Stimulated activated CD4-positive, alpha-beta T cell treated with anti-CD3 and anti-CD28 coated beads, TNF-alpha, amount 100 ng/mL, for 1 hour (primary cell): ENCODE results near the gene CMIP.
A peak's percentile ranks its signal among the peaks of the same experiment; 100 is the strongest.
"Not testable (repeated sequence)": the region's sequence is repeated elsewhere in the genome, so short reads cannot be mapped to it uniquely, and the experiment has no call there.

Source experiments
- DNase-seq, 3 donors: peaks; one replicate each; pipeline ENCODE4 v3.0.0-alpha.2; 2020; ENCODE audit warnings: low read depth in 3 of 3, low spot score in 1 of 3

Gene CMIP

DNA sequence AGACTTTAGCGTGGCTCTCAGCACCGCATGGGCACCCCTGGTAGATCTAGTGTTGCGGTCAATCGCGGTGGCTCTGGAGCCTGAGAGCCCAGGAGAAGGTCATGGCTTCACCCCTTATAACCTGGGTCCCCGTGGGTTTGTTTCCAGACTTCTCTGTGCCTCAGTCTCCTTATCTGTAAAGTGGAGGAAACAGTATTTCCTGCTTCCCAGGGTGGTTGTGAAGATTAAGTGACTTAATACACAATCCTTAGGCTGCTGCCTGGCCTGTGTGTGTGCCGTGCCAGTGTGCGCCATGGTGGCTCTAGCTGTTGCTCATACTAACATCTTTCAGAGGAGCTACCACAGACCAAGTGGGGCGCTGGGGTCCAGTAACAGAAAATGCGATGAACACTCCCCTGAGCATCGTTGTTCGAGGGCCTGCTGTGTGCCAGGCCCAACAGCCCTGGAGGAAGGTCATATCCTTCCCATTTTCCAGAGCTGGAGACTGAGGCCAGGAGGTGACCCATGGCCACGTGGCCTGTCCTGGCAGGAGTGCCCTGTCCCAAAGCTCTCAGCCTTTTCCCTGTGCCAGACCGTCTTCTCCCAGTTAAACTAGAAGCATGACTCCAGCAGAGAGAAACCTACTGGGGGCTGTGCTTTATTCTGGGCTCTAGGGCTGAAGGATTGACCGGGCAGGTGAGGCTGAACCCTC, 70.1 kb downstream of the CMIP start:
- no peak for DNase-seq

DNA sequence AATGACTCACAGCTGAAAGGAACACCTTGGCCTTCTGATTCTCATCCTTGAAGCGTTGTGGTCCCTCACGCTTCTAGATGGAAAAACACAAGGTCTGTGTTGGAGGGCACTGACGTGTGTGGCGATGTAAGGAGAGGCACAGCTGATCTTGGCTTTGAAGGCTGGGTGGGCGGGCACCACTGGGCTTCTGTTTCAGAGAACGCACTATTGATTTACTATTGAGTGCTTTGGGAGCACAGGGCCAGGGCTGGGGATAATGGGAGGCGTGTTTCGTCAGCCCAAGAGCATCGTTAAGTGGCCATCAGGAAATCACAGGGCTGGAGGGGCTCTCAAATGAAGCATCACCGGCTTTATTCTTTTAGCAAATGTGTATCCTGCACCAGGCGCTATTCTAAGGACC, 70.7 kb downstream of the CMIP start:
- DNase-seq = no peak

DNA sequence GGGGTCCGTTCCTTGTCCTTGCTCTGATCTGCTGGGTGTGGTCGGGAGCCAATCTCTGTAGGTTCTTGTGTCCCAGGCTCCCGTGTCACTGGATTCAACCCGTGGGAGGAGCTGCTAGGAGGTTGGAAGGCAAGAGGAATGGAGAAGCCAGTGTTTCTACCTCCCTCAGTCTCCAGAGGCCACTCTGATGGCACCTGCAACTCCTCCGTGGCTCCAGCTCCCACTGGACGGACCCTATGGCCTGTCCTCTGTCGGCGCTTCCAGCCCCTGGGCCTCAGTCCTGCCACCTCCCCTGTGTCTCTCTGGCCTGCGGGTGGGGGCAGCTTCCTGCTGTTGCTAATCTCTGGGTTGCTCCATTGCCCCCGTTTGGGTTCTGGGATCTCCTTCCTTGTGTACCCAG, 71.1 kb downstream of the CMIP start:
- no peak for DNase-seq

DNA sequence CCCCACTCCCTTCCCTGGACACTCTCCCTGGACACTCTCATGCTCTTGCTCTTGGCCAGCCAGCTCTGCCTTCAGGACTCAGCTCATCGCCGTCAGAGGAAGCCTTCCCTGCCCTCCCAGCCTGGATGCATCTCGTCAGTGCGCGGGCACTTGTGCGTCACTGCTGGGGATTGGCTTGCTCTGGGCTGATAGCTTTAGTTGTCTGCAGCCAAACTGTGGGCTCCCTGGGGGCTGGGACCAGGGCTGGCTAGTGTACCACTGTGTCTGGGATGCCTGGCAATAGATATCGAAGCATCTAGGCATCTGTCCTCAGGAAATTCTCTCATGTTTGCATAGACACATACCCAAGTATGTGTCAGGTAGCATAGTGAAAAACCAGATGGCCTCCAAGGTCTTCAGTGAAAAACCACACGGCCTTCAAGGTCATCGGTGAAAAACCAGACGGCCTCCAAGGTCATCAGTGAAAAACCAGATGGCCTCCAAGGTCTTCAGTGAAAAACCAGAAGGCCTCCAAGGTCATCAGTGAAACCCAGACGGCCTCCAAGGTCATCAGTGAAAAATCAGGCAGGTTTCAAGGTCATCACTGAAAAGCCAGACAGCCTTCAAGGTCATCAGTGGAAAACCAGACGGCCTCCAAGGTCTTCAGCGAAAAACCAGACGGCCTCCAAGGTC, 72.0 kb downstream of the CMIP start:
- no peak for DNase-seq

DNA sequence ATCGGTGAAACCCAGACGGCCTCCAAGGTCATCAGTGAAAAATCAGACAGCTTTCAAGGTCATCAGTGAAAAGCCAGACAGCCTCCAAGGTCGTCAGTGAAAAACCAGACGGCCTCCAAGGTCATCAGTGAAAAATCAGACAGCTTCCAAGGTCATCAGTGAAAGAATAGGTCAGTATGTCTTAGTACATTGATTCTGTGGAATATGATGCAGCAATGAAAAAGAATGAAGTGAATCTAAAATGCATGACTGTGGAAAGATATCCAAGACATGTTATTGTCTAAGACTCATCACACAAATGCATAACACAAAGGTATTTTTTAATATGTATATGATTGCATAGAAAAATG, 72.5 kb downstream of the CMIP start:
- DNase-seq = no peak

DNA sequence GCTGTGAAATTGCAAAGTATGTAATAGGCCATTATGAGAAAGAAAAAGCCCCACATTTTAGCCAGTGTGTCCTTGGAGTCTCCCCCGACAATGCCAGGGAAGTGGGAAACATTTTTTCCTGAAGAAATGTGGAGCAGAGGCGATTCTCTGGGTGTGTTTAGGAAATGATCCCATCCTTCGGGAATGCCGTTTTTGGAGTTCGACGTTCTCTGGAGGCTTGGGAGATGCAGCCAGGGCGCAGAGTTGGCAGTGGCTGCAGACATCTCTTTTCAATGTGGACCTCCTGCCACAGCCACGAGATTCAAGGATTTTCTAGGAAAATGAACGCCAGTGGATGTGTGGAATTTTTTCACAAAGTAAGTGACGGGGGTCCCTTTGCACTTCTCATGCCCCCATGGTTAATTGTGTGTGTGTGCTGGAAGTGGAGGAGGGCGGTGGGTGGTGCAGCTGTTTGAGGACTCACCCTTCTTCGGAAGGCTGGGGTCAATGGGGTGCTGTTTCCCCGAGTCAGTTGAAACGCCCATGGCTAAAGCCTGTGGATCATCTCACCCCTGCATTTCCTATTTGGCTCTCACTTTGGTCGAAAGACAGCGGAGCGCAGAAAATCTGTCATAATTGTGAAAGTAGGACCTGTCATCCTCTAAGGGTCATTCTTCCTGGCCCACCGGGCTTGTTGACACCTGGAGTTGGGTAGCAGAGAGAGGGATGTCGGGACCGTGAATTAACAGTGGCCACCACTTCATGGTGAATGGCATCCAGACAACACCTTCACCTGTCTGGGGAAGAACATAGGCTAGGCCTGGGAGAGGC, 73.2 kb downstream of the CMIP start:
- DNase-seq = no peak

DNA sequence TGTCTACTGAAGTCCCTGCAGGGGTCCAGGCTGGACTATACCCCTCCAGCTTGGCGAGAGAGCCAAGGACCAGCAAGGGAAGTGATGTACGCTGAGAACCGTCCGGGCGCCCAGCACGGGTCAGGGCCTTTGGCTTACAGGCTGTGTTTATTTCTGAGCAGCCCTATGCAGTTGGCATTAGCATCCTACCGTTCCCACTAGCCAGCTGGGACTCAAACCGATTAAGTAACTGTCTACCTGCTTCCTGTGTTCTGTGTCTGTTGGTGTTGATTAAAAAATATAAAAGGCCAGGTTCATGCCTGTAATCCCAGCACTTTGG, 73.8 kb downstream of the CMIP start:
- no peak for DNase-seq

DNA sequence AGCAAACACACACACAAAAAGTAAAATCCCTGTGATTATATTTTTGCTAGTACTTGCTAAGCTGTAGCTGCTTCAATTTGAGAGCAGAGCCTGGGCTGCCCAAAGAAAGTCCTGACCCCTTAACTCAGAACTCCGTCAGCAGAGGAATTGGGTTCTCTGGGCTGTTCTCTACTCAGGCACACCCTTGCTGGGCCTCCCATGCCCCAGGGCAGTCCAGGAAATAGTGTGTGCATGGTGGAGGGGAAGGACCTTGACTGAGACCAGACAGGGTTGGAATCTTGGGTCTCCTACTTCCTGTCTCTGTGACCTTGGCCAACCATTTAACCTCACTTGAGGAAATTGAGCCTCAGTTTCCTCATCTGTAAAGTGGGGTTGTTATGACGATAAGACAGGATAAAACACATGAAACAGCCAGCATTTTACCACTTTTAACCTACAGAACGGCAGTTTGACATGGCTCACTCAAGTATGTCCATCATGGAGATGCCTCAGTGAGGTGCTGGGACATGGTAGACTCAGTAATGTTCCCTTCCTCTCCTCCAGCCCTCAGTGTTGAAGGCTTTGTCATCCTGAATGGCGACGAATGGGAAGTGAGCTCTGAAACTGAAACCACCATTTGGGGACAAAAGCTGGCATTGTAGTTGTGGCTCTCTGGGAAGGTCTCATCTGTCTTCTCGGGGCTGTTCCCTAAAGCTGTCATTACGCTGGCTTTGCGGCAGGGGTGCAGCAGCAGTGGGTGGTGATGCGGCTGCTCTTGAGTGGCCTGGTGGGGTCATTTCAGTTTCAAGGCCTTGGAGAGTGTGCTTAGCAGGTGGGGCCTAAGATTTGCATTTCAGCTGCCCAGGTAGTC, 74.9 kb downstream of the CMIP start:
- DNase-seq = no peak

DNA sequence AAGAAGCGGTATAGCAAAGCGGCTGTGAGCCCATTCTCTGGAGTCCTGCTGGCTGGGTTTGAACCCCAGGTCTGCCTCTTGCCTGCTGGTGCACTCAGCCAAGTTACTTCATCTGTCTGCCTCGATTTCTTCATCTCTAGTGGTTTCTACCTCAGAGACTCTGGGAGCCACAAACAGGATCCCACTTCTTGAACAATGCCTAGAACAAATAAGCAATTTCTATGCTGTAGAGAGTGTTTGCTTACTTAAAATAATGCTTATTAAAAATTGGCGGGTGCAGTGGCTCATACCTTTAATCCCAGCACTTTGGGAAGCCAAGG, 75.5 kb downstream of the CMIP start:
- DNase-seq = no peak

DNA sequence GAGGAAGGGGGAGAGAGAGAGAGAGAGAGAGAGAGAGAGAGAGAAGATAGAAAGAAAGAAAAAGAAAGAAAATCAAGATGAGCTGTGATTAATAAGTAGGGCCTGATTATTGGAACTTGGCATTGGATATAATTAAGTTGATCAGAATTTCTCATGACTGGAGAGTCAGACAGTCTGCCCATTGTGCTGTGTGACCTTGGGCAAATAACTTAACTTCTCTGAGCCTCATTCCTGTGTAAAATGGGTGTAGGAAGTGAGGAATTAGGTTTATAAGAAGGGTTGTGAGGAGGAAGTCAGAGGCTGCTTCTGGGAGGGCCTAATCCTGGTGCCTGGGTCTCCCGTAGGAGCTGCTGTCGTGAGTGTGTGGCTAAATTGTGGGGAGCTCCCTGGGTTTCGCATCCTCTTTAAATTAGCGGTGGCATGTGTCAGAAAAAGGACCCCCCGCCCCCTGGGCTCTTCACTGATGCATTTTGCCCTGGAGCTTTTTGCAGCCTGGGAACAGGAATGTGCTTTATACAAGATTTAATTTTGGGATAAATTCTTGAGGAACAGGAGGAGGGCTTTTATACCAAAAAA, 76.0 kb downstream of the CMIP start:
- no peak for DNase-seq

DNA sequence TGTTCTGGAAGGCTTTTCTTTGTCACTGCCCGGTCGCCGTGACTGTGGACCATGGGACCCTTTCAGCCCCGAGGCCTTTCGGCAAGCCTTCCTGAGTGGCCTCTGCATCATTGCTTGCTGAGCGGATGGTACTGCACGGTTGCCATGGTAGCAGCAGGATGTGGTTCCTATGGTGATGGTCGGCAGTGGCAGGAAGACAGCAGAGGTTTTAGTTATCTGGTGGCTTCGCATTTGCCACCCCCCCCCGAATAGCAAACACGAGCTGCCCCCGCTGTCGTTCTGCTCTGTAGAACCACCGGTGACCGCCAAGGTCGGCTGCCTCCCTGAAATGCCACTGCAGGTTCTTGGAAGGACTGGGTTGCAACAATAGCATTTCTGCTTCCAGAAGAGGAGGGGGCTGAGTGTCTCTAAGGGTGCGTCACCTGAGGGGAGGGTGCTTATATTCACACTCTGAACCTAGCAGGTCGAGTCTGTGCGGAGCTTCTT, 76.6 kb downstream of the CMIP start:
- peak in 2 of 3 donors; percentile 30 to 63 for DNase-seq

DNA sequence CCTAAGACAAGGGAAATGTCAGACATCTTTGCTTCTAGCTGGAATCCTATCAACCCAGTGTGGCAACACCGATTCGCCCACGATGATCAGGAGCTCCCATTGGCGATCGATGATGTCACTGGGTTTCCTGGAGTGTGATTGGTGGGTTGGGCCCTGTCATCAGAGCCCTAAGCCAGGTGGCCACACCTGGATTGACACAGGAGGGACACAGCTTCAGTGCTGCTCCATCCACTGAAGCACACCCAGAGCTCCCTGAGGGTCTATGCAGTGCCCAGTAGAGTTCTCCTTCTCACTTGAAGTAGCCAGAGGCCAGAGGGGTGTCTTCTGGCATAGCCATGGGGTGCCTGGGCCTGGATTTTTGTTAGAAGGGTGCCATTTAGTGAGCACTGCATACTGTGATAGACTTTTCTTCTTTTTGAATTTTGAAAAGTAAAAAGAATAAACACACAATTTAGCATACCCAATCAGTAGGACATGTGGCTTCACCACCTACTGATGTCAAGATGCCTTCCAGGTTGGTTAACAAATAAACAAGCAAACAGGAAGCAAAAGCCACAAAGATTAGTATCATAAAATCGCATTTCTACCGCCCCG, 77.6 kb downstream of the CMIP start:
- no peak for DNase-seq

DNA sequence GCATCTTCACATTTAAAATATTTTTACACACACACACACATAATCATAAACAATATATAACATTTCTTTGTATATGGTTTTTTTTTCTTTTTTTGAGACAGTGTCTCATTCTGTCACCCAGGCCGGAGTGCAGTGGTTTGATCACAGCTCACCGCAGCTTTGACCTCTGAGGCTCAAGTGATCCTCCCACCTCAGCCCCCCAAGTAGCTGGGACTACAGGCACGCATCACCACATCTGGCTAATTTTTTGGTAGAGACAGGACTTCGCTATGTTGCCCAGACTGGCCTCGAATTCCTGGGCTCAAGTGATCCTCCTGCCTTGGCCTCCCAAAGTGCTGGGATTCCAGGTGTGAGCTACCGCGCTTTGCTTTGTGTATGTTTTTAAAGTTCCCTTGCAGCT, 78.2 kb downstream of the CMIP start:
- DNase-seq = not testable (repeated sequence)

DNA sequence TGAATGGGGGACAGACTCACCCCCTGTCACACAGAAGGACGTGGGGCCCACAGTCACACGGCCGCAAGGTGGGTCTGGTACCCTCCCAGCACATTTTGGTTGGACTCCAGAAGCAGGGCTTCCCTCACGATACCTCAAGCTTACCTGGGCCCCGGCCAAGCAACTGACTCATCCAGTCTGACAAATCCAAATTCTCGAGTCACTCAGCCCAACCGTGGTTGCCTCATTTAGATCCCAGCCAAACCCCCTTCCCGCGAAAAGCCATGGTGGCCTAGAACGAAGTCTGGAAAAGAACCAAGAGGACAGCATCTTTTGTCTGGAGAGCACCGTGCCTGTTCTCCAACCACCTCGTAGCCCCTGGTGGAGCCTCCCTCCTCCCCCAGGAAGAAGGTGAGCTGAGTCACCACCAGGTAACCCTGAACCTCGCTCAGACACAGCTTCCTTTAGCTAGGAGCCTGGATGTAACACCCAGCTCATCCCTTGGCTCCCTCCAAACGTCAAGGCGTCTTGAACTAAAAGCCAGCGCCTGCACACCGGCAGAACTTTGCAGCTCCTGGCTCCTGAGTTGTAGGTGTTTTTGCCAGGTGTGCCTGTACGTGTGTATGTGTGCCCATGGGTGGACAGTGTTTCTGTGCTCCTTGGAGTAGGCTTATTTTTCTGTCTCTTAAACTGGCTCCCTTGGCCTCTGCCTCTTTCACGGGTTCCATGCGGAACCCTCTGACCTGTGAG, 78.9 kb downstream of the CMIP start:
- DNase-seq = no peak

DNA sequence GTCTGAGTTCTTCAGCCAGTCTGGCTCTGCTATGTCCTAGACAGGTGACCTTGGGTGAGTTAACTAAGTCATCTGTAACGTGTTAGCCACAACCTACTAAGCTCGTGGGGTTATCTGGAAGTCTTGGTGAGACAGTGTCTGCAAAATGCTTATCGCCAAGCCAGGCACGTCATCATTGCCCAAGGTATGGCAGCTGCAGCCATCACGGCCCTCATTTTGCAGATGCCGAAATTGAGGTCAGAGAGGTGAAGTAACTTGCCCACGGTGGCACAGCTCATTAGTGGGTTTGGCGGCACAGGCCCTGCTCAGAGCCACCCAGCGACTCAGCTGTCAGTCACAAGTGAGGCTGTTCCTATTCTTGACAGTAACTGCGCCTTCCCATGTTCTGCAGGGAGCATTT, 79.8 kb downstream of the CMIP start:
- DNase-seq = no peak

DNA sequence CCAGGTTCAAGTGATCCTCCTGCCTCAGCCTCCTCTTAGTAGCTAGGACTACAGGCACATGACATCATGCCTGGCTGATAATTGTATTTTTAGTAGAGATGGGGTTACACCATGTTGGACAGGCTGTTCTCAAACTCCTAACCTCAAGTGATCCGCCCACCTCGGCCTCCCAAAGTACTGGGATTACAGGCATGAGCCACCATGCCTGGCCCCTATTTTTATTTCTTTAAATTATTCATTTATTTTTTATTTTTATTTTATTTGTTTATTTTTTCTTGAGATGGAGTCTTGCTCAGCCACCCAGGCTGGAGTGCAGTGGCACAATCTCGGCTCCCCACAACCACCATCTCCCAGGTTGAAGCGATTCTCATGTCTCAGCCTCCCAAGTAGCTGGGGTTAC, 80.3 kb downstream of the CMIP start:
- DNase-seq = not testable (repeated sequence)

DNA sequence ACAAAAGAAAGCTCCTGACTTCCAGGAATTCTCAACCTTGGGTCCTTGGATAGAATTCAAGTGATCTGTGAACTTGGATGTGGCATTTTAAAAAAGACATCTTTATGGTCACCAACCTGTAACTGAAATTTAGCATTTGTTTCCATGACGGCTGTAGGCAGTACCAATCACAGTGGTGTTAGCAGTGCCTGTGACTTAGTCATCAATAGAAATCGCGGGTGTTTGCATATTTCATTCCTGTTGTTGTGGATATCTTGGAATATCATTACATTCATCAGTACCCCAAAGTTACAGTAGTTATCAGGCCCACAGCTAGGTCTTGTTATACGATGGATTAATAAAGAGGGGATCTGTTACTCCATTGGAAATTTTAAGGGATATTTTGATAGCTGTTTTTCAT, 81.6 kb downstream of the CMIP start:
- DNase-seq = no peak

DNA sequence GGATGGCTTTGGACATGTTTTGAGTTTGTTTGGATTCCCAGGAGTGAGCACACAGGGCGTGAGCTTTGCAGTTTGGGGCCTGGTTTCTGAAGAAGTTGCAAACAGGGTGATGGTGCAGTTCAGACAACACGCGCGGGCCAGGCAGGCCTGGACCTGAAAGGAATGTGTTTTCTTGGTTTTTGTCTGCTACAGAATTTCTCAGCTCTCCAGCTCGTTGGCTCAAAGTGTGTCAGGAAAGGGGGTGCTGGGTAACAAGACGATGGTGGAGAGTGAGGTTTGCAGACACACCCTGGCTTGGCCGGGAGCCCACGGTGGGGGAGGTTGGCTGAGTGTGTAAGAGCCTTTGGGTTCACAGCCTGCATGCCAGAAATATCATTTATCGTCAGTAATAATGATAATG, 82.3 kb downstream of the CMIP start:
- no peak for DNase-seq

DNA sequence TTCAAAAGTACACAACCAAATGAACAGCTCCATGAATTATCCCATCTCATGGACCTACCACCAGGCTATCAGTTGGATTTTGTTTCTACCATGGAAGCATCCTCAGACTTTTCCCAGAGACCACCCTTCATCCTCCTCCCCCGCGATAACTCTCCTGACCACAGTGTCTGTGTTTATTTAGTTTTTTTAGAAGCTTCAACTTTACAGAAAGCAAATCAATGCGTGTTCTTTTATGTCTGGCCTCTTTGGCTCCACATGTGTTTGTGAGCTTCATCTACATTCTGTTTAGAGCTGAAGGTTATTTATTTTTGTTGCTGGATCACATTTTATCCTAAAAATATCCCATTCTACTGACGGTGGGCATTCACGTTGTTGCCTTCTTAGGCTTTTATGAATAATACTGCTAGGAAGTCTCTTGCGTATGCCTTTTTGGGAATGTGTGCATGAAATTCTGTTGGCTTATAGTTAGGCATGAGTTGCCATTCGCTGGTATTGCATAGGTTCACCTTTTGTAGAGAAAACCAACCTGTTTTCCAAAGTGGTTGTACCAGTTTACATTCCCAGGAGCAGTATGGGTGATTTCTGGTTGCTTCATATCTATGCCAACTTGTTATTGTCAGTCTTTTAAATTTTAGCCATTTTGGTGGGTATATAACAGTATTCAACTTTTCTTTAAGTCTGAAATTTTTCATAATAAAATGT, 83.0 kb downstream of the CMIP start:
- no peak for DNase-seq

DNA sequence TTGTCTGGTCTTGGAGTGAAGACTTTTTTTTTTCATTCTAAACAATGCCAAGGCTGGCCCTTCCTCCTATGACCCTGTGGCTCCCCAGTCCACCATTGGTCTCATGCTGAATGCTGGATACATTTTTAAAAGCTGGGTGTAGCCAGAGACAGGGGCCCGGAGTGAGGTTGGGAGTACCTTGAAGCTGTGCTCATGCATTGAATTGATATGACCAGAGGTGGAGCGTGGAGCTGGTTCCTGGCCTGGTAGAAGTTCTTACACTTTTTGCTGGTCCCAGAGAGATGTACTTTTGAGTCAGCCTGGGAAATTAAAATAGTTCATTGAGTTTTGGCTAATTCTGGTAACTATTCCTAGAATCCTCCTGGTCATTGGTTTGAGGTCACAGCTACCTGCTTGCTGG, 83.6 kb downstream of the CMIP start:
- DNase-seq = no peak
